HG03064 (cell line): ENCODE results near the gene XPR1.

Experiments
- ATAC-seq: cut with Tn5 transposase; IDR thresholded peaks from one replicate; pipeline ENCODE4 v1.9.1; 2021; ENCODE audit warnings: low read depth; ENCODE audit not compliant: unreplicated experiment

XPR1 gene

GRCh38 chr1:180614730-180615129 lies 17.1 kb upstream of the XPR1 start:
- ATAC-seq, result no peak

GRCh38 chr1:180615493-180616290 lies 16.1 kb upstream of the XPR1 start:
- no peak for ATAC-seq

- ATAC-seq, result no peak
These were observed 15.4 kb upstream of the XPR1 start for GRCh38 chr1:180616439-180616838.

GRCh38 chr1:180617774-180618395 lies 13.9 kb upstream of the XPR1 start:
- ATAC-seq, result no peak

- ATAC-seq, result no peak
These were observed 11.2 kb upstream of the XPR1 start for GRCh38 chr1:180620581-180620980.

- ATAC-seq, result no peak
These were observed 8.9 kb upstream of the XPR1 start for GRCh38 chr1:180622658-180623508.

GRCh38 chr1:180623579-180624347 lies 8.1 kb upstream of the XPR1 start:
- no peak for ATAC-seq

GRCh38 chr1:180626711-180627110 lies 5.1 kb upstream of the XPR1 start:
- ATAC-seq, result no peak

GRCh38 chr1:180627411-180627810 lies 4.4 kb upstream of the XPR1 start:
- no peak for ATAC-seq

- no peak for ATAC-seq
These were observed 3.2 kb upstream of the XPR1 start for GRCh38 chr1:180628646-180629045.

GRCh38 chr1:180630408-180631193 lies 1.2 kb upstream of the XPR1 start:
- no peak for ATAC-seq

- no peak for ATAC-seq
These were observed 542 bp upstream of the XPR1 start for GRCh38 chr1:180631194-180631765.

GRCh38 chr1:180632326-180633056 lies 669 bp downstream of the XPR1 start:
- peak; percentile 36 for ATAC-seq

- ATAC-seq, result no peak
These were observed 1.5 kb downstream of the XPR1 start for GRCh38 chr1:180633057-180634056.

- ATAC-seq, result no peak
These were observed 4.3 kb downstream of the XPR1 start for GRCh38 chr1:180636138-180636537.

GRCh38 chr1:180639871-180640270 lies 8.0 kb downstream of the XPR1 start:
- no peak for ATAC-seq

GRCh38 chr1:180640531-180640949 lies 8.7 kb downstream of the XPR1 start:
- no peak for ATAC-seq

- no peak for ATAC-seq
These were observed 9.8 kb downstream of the XPR1 start for GRCh38 chr1:180641662-180642061.
